ENCODE data around the gene DCP1B.
A peak's percentile ranks its signal among the peaks of the same experiment; 100 is the strongest.

Gene DCP1B

GRCh38 chr12:2004113-2004929, at the start of gene DCP1B:
Gene DCP1B (minus strand): TSS chr12:2004457. CDS start chr12:2004431, 26 bp downstream.
- DNase-seq (ENCODE audit: low spot score): peak; percentile 93

- no peak for DNase-seq (ENCODE audit: low spot score)
These were observed 49.4 kb upstream of the DCP1B start for GRCh38 chr12:2053691-2054090.

GRCh38 chr12:2052826-2053678, 48.8 kb upstream of the DCP1B start, which contains the start of gene CACNA1C:
Gene CACNA1C (plus strand): TSS chr12:2052987. CDS start chr12:2053563, 576 bp downstream.
- DNase-seq (ENCODE audit: low spot score): no peak

- no peak for DNase-seq (ENCODE audit: low spot score)
These were observed 47.7 kb upstream of the DCP1B start for GRCh38 chr12:2051700-2052621.

- no peak for DNase-seq (ENCODE audit: low spot score)
These were observed 45.6 kb upstream of the DCP1B start for GRCh38 chr12:2049604-2050540.

GRCh38 chr12:2047752-2048151, 43.5 kb upstream of the DCP1B start:
- no peak for DNase-seq (ENCODE audit: low spot score)

GRCh38 chr12:2046957-2047356, 42.7 kb upstream of the DCP1B start:
- DNase-seq (ENCODE audit: low spot score): no peak

GRCh38 chr12:2044165-2044564, 39.9 kb upstream of the DCP1B start:
- DNase-seq (ENCODE audit: low spot score): no peak

- no peak for DNase-seq (ENCODE audit: low spot score)
These were observed 38.8 kb upstream of the DCP1B start for GRCh38 chr12:2043054-2043453.

GRCh38 chr12:2039034-2039433, 34.8 kb upstream of the DCP1B start:
- DNase-seq (ENCODE audit: low spot score): no peak

GRCh38 chr12:2035431-2036055, 31.3 kb upstream of the DCP1B start:
- no peak for DNase-seq (ENCODE audit: low spot score)

GRCh38 chr12:2034633-2035430, 30.6 kb upstream of the DCP1B start:
- DNase-seq (ENCODE audit: low spot score): peak; percentile 82

- DNase-seq (ENCODE audit: low spot score): no peak
These were observed 28.2 kb upstream of the DCP1B start for GRCh38 chr12:2032506-2032905.

- DNase-seq (ENCODE audit: low spot score): no peak
These were observed 25.6 kb upstream of the DCP1B start for GRCh38 chr12:2029851-2030250.

GRCh38 chr12:2027351-2027750, 23.1 kb upstream of the DCP1B start:
- DNase-seq (ENCODE audit: low spot score): no peak

GRCh38 chr12:2023365-2023764, 19.1 kb upstream of the DCP1B start:
- no peak for DNase-seq (ENCODE audit: low spot score)

GRCh38 chr12:2020511-2020910, 16.3 kb upstream of the DCP1B start:
- DNase-seq (ENCODE audit: low spot score): no peak

- DNase-seq (ENCODE audit: low spot score): no peak
These were observed 14.9 kb upstream of the DCP1B start for GRCh38 chr12:2019126-2019525.

- DNase-seq (ENCODE audit: low spot score): no peak
These were observed 14.1 kb upstream of the DCP1B start for GRCh38 chr12:2018391-2018790.
